Lung (tissue), 12 donors: Measurements from ENCODE around the gene FAM133A. TPM values are rescaled to one million over a fixed set of nuclear protein-coding genes. Genes with fewer than 3 reads are reported as not detected.

Experiments used
- ATAC-seq: fragments of 200-7000 bp; cut with Tn5 transposase; one replicate; pipeline ENCODE4 v1.9.1; 2020; ENCODE audit warnings: moderate number of reproducible peaks; ENCODE audit not compliant: insufficient read depth, low FRiP score
- DNase-seq, 3 donors: peaks; one replicate each; pipeline ENCODE4 v3.0.0-alpha.2; 2013 to 2017
- H3K27ac ChIP-seq, 2 donors: one replicate each; pipeline ENCODE4 v1.5.1; 2013; ENCODE audit warnings: mild to moderate bottlenecking in 2 of 2, moderate library complexity in 2 of 2, control low read depth in 1 of 2, inconsistent platforms in 1 of 2, low read depth in 1 of 2, low read length in 1 of 2
- H3K27me3 ChIP-seq, 3 donors: one replicate each; pipeline ENCODE4 v1.5.1; 2013; ENCODE audit warnings: low read length in 2 of 3; ENCODE audit not compliant: control insufficient read depth in 3 of 3, insufficient read depth in 3 of 3
- H3K36me3 ChIP-seq, 4 donors: one replicate each; pipeline ENCODE4 v1.5.1; 2013; ENCODE audit warnings: low read length in 4 of 4, mild to moderate bottlenecking in 1 of 4, moderate library complexity in 1 of 4; ENCODE audit not compliant: control insufficient read depth in 4 of 4, insufficient read depth in 4 of 4
- H3K4me1 ChIP-seq, 5 donors: one replicate each; pipeline ENCODE4 v1.5.1; 2013; ENCODE audit warnings: low read length in 5 of 5, mild to moderate bottlenecking in 2 of 5, moderate library complexity in 1 of 5; ENCODE audit not compliant: control insufficient read depth in 5 of 5, insufficient read depth in 5 of 5
- H3K4me3 ChIP-seq: one replicate; pipeline ENCODE4 v1.5.1; 2013; ENCODE audit warnings: mild to moderate bottlenecking, control low read depth, moderate library complexity
- H3K9ac ChIP-seq, 2 donors: one replicate each; pipeline ENCODE4 v1.5.1; 2013; ENCODE audit warnings: low read length in 2 of 2, control low read depth in 1 of 2; ENCODE audit not compliant: insufficient read depth in 1 of 2
- H3K9me3 ChIP-seq, 4 donors: one replicate each; pipeline ENCODE4 v1.5.1; 2013; ENCODE audit warnings: low read length in 3 of 4, mild to moderate bottlenecking in 1 of 4, moderate library complexity in 1 of 4; ENCODE audit not compliant: control insufficient read depth in 4 of 4, insufficient read depth in 3 of 4
- WGBS, 2 donors: extraction: QIAGEN DNeasy Blood & Tissue Kit; methylation state at CpG; one replicate each; pipeline ENCODE4 v1.1.7; 2013; 5-methylcytosine and 5-hydroxymethylcytosine counted together
- polyA plus RNA-seq, 2 donors: library from polyadenylated mRNA; stranded (reverse); fragments of 200-250 nt; gene quantifications; one replicate each; pipeline ENCODE4 v1.2.1, GENCODE V29; 2013
- total RNA-seq, 2 donors: library from RNA; depleted of rRNA in 1 of 2; stranded (reverse); fragments of >200 nt in 1 of 2; gene quantifications; one replicate each; pipeline ENCODE4 v1.2.1, GENCODE V29; 2014 to 2021
- TF ChIP-seq, protein P1 (sequence below): IDR thresholded peaks from 2 replicates; pipeline ENCODE4 v1.5.1; 2012; ENCODE audit warnings: mild to moderate bottlenecking; ENCODE audit errors: control extremely low read depth, extremely low read depth
- donor health status: control.
- donor health status: control.
- donor health status: Bipolar disorder and iron deficiency.
- donor health status: healthy.
- donor health status: DM: yes; HTN: yes; CAD: no.

FAM133A gene
- total and polyA plus RNA-seq, 4 donors: not detected

DNA sequence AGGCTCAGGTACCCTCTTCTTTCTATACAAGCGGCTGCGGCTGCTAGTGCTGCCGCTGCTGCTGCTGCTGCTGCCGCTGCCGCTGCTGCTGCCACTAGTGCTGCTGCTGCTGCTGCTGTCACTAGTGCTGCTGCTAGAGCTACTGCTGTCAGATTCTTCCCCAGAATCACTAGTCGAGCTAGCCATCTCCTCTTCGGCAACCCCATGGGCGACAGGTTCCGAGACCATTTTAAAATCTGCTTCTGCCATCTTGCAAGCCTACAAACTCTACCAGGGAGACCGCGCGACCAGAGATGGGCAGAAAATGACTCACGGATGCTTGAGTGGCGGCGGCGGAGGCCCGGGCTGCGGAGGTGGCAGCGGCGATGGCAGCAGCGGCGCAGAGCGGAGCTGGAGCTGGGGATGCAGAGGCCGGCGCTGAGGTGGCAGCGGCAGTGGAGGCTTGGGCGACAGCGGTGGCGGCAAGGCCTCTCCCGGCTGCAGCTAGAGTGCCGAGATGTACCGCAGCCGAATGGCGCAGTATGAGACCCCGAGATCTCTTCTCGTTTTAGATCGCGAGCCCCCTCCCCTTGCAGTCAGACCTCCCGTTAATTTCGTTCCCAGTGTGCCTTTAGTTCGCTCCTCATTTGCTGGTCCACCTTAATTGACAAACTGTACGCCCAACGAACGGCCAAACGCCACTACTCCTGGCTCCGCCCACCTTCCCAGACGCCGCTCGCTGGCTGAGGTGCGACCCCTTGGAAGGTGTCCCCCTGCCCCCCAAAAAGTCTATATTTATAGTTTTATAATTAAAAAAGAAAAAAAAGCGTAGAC lies 744 bp upstream of the FAM133A start, which contains the start of gene NAP1L3:
TSS of gene NAP1L3 (minus strand) at position 523 of the 813 bp plus-strand sequence. CDS start at position 249, 274 bp downstream.
- DNase-seq: peak; percentile 79 to 92 (median 90)
- Histone ChIP-seq H3K4me3 (peak within 1 kb of the TSS; percentile 56), H3K9ac (peak within 1 kb of the TSS; percentile 21 to 56), H3K27ac (peak within 1 kb of the TSS; percentile 23 to 32), H3K36me3 (no peaks in the 10 kb centered on the region), H3K4me1 (peaks cover 0 to 6% (median 0%) of the 10 kb centered on the region in 5 donors), H3K9me3 (peaks cover 0 to 4% (median 0%) of the 10 kb centered on the region in 4 donors), H3K27me3 (peaks cover 6 to 42% (median 29%) of the 10 kb centered on the region in 3 donors)
- ATAC-seq: peak; percentile 88
- TF ChIP-seq, protein P1, sequence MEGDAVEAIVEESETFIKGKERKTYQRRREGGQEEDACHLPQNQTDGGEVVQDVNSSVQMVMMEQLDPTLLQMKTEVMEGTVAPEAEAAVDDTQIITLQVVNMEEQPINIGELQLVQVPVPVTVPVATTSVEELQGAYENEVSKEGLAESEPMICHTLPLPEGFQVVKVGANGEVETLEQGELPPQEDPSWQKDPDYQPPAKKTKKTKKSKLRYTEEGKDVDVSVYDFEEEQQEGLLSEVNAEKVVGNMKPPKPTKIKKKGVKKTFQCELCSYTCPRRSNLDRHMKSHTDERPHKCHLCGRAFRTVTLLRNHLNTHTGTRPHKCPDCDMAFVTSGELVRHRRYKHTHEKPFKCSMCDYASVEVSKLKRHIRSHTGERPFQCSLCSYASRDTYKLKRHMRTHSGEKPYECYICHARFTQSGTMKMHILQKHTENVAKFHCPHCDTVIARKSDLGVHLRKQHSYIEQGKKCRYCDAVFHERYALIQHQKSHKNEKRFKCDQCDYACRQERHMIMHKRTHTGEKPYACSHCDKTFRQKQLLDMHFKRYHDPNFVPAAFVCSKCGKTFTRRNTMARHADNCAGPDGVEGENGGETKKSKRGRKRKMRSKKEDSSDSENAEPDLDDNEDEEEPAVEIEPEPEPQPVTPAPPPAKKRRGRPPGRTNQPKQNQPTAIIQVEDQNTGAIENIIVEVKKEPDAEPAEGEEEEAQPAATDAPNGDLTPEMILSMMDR: no peak
- WGBS, 2 donors: 0 to 2% methylated on average over 31 to 51 of the region's 51 CpGs

DNA sequence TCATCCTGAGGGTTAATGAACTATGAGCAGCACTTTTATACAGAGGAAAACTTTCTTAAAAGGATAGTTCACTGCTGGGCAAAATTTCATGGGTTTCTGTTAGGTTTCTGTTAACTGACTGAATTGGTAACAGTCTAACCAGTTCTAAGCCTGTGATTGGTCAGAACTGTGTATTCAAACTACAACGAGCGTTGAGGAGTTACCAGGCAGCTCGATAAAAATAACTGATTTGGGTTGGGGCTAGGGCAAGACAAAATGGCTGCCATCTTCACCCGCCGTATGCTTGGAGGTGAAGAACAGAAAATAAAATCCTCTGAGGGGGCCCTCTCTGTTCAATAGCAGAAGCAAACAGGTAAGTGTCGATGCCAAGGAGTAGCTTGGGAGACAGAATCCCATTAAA lies 22.0 kb downstream of the FAM133A start:
- ATAC-seq (no peak), DNase-seq (no peak)
- Histone ChIP-seq H3K27ac (no peak overlapping the region), H3K4me3 (no peak overlapping the region), H3K4me1 (no peaks in the 10 kb centered on the region), H3K27me3 (peaks cover 0 to 24% (median 3%) of the 10 kb centered on the region in 3 donors), H3K9me3 (no peaks in the 10 kb centered on the region), H3K36me3 (no peaks in the 10 kb centered on the region), H3K9ac (no peak overlapping the region)
- TF ChIP-seq, protein P1: no peak
- WGBS, 2 donors: 84 to 88% methylated on average over 6 of the region's 6 CpGs

DNA sequence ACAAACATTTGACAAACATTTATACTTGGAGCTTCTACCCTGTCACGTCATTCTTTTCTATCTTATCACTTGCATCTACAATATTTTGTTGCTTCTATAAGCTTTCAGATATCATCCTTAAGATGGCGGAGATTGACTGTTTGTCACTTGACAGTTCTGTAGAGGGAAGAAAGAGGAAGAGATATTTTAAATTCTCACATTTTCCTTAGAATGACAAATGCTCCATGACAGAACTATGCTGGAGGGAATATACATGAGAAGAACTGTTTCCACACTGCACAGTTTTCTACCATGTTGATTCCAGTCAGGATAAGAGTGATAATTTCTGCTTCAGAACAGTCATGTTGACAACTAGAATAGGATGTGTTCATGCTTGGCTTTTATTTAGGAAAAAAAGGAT lies 29.7 kb downstream of the FAM133A start:
- DNase-seq (no peak), ATAC-seq (no peak)
- Histone ChIP-seq H3K27ac (no peak overlapping the region), H3K9me3 (no peaks in the 10 kb centered on the region), H3K4me1 (no peaks in the 10 kb centered on the region), H3K9ac (no peak overlapping the region), H3K36me3 (no peaks in the 10 kb centered on the region), H3K27me3 (peaks cover 3 to 14% (median 7%) of the 10 kb centered on the region in 3 donors), H3K4me3 (no peak overlapping the region)
- TF ChIP-seq, protein P1: no peak
- WGBS, 2 donors: 78 to 85% methylated on average over 2 of the region's 2 CpGs
